ENCODE measurements around the gene CYP2W1. TPM values are rescaled to one million over a fixed set of nuclear protein-coding genes. Genes with fewer than 3 reads are reported as not detected.
A peak's percentile ranks its signal among the peaks of the same experiment; 100 is the strongest.

The CYP2W1 gene
- total RNA-seq, 1 donor from 2014 or later = not detected

DNA sequence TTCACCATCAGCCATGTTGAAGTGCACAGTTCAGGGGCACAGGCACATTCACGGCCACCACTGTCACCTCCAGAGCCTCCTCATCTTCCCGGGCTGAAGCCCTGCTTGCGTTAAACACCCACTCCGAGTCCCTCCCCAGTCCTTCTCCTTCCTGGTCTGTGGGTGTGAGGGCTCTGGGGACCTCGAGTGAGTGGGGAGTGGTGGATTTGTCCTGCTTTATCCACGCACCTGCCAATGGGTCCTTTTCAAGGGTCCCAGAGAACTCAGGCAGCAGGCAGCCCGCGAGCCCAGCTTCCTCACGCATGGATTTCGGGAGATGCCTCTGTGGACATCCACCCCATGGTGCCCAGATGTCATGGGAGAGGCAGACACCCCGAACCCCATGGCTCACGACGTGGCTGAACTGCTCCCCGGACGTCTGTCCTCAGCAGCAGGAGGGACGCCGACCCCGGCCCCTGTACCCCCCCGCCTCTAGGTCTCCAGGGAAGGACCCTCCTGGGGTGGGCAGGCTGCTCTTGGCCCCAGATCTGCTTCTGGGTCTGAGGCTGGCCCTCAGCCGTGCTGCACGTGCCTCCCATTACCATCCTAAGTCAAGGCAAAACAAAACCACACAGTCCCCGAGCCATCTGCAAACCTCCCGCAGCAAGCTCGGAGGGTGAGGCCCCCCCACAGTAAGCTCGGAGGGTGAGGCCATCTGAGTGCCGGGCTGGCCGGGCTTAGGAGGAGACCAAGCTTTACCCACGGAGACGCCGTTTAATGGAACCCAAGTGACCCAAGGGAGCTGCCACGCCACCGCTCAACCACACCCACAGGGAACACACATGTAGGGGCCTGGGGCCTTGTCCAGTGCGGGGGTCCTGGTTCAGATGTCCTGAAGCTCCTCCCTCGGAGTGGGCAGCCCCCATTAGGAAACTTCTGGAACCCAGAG, 9.0 kb downstream of the CYP2W1 start:
- no peak overlapping the region for H3K4me3 ChIP-seq (ENCODE audit: low read depth, low read length)
- no peak for DNase-seq (ENCODE audit: low read depth)
- TF ChIP-seq, protein P1, sequence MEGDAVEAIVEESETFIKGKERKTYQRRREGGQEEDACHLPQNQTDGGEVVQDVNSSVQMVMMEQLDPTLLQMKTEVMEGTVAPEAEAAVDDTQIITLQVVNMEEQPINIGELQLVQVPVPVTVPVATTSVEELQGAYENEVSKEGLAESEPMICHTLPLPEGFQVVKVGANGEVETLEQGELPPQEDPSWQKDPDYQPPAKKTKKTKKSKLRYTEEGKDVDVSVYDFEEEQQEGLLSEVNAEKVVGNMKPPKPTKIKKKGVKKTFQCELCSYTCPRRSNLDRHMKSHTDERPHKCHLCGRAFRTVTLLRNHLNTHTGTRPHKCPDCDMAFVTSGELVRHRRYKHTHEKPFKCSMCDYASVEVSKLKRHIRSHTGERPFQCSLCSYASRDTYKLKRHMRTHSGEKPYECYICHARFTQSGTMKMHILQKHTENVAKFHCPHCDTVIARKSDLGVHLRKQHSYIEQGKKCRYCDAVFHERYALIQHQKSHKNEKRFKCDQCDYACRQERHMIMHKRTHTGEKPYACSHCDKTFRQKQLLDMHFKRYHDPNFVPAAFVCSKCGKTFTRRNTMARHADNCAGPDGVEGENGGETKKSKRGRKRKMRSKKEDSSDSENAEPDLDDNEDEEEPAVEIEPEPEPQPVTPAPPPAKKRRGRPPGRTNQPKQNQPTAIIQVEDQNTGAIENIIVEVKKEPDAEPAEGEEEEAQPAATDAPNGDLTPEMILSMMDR (conservative IDR thresholded peaks at IDR 0.05; ENCODE audit: low read depth, low read length) = no peak

DNA sequence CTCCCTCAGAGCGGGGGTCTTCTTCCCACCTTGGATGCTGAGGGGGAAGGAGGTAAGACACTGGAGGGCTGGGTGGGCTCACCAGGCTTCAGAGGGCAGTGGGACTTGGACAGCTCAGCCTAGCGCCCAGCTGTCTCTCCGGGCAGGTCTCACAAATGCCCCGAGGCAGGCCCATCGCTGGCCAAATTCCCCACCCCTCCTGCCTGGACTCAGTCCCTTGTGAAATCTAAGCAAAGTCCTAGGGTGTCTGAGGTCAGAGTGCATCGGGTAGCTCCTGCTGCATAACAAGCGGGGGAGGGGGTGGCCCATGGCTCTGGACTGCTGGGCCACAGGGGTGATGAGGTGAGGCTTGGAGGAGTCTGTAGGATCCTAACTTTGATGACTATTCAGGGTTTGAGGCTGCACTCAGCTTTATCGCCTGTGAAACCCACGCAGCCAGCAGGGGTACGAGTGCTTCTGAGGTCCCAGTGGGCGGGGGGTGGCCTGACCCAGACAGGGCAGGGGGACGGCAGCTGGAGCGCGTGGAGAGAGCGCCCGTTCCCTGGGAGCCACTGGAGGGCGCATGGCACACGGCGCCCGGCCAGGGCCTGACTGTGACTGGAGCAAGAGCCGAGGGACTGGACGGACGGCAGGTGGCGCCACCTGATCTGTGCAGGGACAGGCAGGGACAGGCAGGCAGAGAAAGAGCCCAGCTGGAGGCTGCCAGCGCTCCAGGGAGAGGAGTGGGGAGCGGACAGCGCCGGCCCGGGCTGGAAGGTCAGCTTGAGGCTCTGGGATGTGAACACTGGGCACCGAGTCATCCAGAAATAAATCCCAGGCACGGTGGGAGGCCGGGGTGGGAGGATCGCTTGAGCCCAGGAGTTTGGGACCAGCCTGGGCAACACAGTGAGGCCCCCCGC, 10.0 kb downstream of the CYP2W1 start:
- TF ChIP-seq, protein P1 (conservative IDR thresholded peaks at IDR 0.05; ENCODE audit: low read depth, low read length) = peak; percentile 99
- DNase-seq (ENCODE audit: low read depth) = no peak
- H3K4me3 ChIP-seq (ENCODE audit: low read depth, low read length) = no peak overlapping the region

DNA sequence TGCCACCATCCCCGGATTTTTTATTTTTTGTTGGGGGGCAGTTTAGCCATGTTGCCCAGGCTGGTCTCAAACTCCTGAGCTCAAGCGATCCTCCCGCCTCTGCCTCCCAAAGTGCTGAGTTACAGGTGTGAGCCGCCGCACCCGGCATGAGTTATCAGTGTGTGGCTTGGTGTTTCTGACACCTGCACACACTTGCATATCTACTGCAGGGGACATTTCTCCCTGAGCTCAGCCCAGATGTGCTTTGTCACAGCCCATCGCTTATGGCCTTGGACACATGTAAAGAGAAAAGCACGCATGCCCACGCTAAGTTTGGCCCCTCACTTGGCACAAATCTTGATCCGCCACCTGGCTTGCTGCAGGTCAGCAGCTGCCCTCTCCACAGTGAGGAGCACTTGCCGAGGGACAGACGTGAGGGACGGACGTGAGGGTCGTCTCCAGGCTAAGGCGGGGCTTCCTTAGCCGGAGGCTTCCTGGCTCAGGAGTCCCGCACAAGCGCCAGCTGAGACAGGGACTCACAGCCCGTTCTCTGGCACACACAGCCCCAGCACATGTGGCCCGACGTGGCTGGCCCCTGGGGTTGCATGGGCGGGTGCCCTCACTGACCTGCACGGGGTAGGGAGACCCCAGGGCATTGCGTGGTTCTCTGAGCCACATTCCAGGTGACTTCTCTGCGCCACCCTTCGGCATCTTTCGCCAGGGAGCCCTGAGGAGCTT, 11.8 kb downstream of the CYP2W1 start:
- TF ChIP-seq, protein P1 (conservative IDR thresholded peaks at IDR 0.05; ENCODE audit: low read depth, low read length) = no peak
- DNase-seq (ENCODE audit: low read depth) = no peak
- no peak overlapping the region for H3K4me3 ChIP-seq (ENCODE audit: low read depth, low read length)

DNA sequence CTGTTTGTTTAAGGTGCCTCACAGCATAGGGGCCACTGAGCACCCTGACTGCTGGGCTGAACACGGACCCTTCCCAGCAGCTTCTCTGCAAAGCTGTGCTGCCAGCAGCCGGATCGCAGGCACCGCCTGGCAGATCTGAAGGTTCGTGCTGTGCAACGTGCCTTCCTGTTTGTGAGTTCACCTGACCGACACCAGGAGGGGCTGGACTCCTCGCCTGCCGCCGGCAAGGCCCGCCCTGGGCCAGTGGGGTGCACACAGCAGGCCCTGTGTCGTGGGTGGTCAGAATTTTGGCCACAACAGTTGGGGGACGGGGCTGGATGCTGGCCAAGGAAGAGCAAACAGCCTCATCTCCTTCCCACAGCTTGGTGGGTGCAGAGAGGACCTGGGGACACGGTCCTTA, 12.6 kb downstream of the CYP2W1 start:
- H3K4me3 ChIP-seq (ENCODE audit: low read depth, low read length) = no peak overlapping the region
- no peak for DNase-seq (ENCODE audit: low read depth)
- TF ChIP-seq, protein P1 (conservative IDR thresholded peaks at IDR 0.05; ENCODE audit: low read depth, low read length) = no peak

DNA sequence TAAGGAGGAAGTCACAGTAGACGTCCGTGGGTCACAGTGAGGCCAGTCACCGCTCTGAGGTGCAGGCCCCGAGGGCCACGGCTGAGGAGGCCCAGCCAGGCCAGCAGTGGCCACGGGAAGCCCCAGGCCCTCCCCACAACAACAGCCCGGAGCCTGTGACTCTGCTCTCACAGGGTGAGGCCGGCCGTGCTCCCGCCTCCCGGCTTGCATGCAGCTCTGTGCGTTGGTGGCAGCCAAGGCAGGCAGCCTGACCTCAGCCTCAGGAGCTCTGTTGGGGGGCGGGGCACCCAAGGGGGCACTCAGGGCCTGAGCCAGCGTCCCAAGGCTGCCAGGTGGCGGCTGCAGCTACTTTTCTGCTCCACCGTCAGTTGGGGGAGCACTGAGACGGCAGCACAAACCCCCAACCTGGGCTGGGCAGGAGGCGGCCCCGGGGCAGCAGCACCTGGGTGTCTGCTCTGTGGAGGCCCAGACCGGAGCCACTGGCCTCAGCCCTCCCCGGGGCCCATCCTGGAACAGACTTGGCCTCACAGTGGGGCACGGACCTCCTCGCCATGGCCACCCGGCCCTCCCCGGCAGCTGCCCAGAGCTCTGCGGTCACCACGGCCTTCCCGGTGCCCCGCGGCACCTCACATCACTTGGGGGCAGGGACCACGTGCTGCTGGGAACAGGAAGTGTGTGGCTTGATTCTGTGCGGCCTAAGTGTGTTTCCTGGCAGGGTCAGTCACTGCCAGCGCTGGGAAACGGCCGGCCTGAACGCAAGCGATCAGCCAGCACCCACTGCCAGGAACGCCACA, 13.3 kb downstream of the CYP2W1 start:
- DNase-seq (ENCODE audit: low read depth) = no peak
- H3K4me3 ChIP-seq (ENCODE audit: low read depth, low read length) = no peak overlapping the region
- TF ChIP-seq, protein P1 (conservative IDR thresholded peaks at IDR 0.05; ENCODE audit: low read depth, low read length) = no peak

Data from epithelial cell of proximal tubule (primary cell).